Caco-2 (cell line): ENCODE results near the gene C1orf159. TPM values are rescaled to one million over a fixed set of nuclear protein-coding genes. Genes with fewer than 3 reads are reported as not detected.
A peak's percentile ranks its signal among the peaks of the same experiment; 100 is the strongest.

Experiments used
- BruUV-seq: library from RNA; stranded (reverse); fragments of 400-500 nt; replicated peaks from 2 replicates; lab custom pipeline; 2021; lab: Mats Ljungman, UMichigan
- CTCF ChIA-PET: fragments of 300-600 bp; sonication (Branson Sonifier 250); formaldehyde crosslinking; loops from one replicate; lab custom pipeline; 2022; ENCODE audit warnings: antibody characterized with exemption; lab: Charles Lee
- POLR2A ChIA-PET: fragments of 300-600 bp; sonication (Branson Sonifier 250); formaldehyde crosslinking; loops from one replicate; lab custom pipeline; 2022; ENCODE audit warnings: antibody characterized with exemption; lab: Charles Lee
- DNase-seq, 2 experiments: peaks; one replicate each; pipeline versions ENCODE4 v3.0.0 to v3.0.0-alpha.2; 2020 to 2022
- H3K27me3 ChIP-seq: replicated peaks from 2 replicates; pipeline ENCODE4 v1.6.0; 2011; ENCODE audit warnings: low read length; ENCODE audit not compliant: control insufficient read depth, insufficient read depth
- H3K36me3 ChIP-seq: 2 replicates; pipeline ENCODE4 v1.5.1; 2011; ENCODE audit warnings: low read length; ENCODE audit not compliant: control insufficient read depth, insufficient read depth
- H3K4me1 ChIP-seq: fragments of 250-450 bp; sonication (Bioruptor Pico); 2 replicates; pipeline ENCODE4 v1.5.1; 2020; ENCODE audit warnings: mild to moderate bottlenecking
- H3K4me3 ChIP-seq: 2 replicates; pipeline ENCODE4 v1.5.1; 2011; ENCODE audit warnings: low read depth, mild to moderate bottlenecking, control low read depth, low read length
- H3K9me3 ChIP-seq: fragments of 250-450 bp; sonication (Bioruptor Pico); 2 replicates; pipeline ENCODE4 v1.5.1; 2020; ENCODE audit warnings: mild to moderate bottlenecking, moderate library complexity
- H3K27ac Mint-ChIP-seq: one replicate; pipeline ENCODE4 v1.8.0; 2022; ENCODE audit warnings: mixed read lengths; ENCODE audit not compliant: unreplicated experiment
- H3K27me3 Mint-ChIP-seq: one replicate; pipeline ENCODE4 v1.8.0; 2022; ENCODE audit warnings: mixed read lengths; ENCODE audit not compliant: insufficient read depth, unreplicated experiment
- H3K36me3 Mint-ChIP-seq: one replicate; pipeline ENCODE4 v1.8.0; 2022; ENCODE audit warnings: mild to moderate bottlenecking, mixed read lengths; ENCODE audit not compliant: insufficient read depth, unreplicated experiment
- H3K4me1 Mint-ChIP-seq: one replicate; pipeline ENCODE4 v1.8.0; 2022; ENCODE audit warnings: low read depth, mixed read lengths; ENCODE audit not compliant: unreplicated experiment
- H3K4me3 Mint-ChIP-seq: one replicate; pipeline ENCODE4 v1.8.0; 2022; ENCODE audit warnings: mild to moderate bottlenecking, moderate library complexity, mixed read lengths; ENCODE audit not compliant: unreplicated experiment
- H3K9me3 Mint-ChIP-seq: one replicate; pipeline ENCODE4 v1.8.0; 2022; ENCODE audit warnings: mixed read lengths; ENCODE audit not compliant: unreplicated experiment
- CTCF ChIP-seq, 2 experiments: fragments of 200-600 bp in 1 of 2; IDR thresholded peaks; 1 replicate in 1 of 2; 2 replicates in 1 of 2; pipeline versions ENCODE4 v1.5.1 to v1.8.0; 2011 to 2022; ENCODE audit warnings: antibody characterized with exemption in 1 of 2, control low read depth in 1 of 2, inconsistent platforms in 1 of 2, low read depth in 1 of 2, low read length in 1 of 2, mild to moderate bottlenecking in 1 of 2, moderate library complexity in 1 of 2; ENCODE audit not compliant: insufficient read depth in 1 of 2, severe bottlenecking in 1 of 2, unreplicated experiment in 1 of 2
- intact Hi-C: fragments of 100-400 bp; cut with micrococcal nuclease; formaldehyde crosslinking; loops from one replicate; pipeline ENCODE4 v1.10.0; 2022; ENCODE audit not compliant: unreplicated experiment
- total RNA-seq: library from RNA; stranded (reverse); gene quantifications from 2 replicates; pipeline ENCODE4 v1.2.3, GENCODE V29; 2022

C1orf159 gene
- total RNA-seq, 1 experiment from 2014 or later = 12.9 TPM

- Histone ChIP-seq H3K4me1 (peaks cover 22% of the 10 kb centered on the region), H3K27me3 (no peaks in the 10 kb centered on the region), H3K36me3 (no peaks in the 10 kb centered on the region), H3K4me3 (no peak overlapping the region), H3K9me3 (no peaks in the 10 kb centered on the region)
- TF ChIP-seq CTCF (IDR thresholded peaks at IDR 0.05; ENCODE audit: insufficient read depth in 1 of 2, low read depth in 1 of 2, low read length in 1 of 2, severe bottlenecking in 1 of 2, unreplicated experiment in 1 of 2) = no peak
- ChIA-PET POLR2A (interaction anchor here (1.2 kb wide), 1 partner anchor 88 kb away, joined by 3 read pairs; no protein-coding TSS in a partner anchor), CTCF (interaction anchor here (0.6 kb wide), 1 partner anchor 133 kb away, joined by 3 read pairs; no protein-coding TSS in a partner anchor)
- peak in 1 of 2 experiments; percentile 22 for DNase-seq
- H3K27me3 Mint-ChIP-seq = no peaks in the 10 kb centered on the region
- intact Hi-C loops = loop anchor here (5.0 kb wide), 2 partner anchors 43 to 77 kb away; partner anchors contain the start of gene C1orf159
- peak overlapping the region; percentile 32 for H3K4me3 Mint-ChIP-seq
- H3K4me1 Mint-ChIP-seq = peaks cover 7% of the 10 kb centered on the region
- no TSS peak for BruUV-seq
- H3K27ac Mint-ChIP-seq = peak overlapping the region; percentile 69
- H3K36me3 Mint-ChIP-seq = no peaks in the 10 kb centered on the region
- no peaks in the 10 kb centered on the region for H3K9me3 Mint-ChIP-seq
Measured at GRCh38 chr1:1074631-1075147, 41.2 kb downstream of the C1orf159 start.

- peaks cover 26% of the 10 kb centered on the region for H3K4me1 ChIP-seq
- no peaks in the 10 kb centered on the region for H3K9me3 Mint-ChIP-seq
- CTCF ChIA-PET = interaction anchor here (0.6 kb wide), 1 partner anchor 133 kb away, joined by 3 read pairs; no protein-coding TSS in a partner anchor
- peak within 1 kb of the TSS; percentile 69 for H3K27ac Mint-ChIP-seq
- POLR2A ChIA-PET = interaction anchor here (1.2 kb wide), 1 partner anchor 89 kb away, joined by 3 read pairs; no protein-coding TSS in a partner anchor
- no peak for TF ChIP-seq CTCF (IDR thresholded peaks at IDR 0.05; ENCODE audit: insufficient read depth in 1 of 2, low read depth in 1 of 2, low read length in 1 of 2, severe bottlenecking in 1 of 2, unreplicated experiment in 1 of 2)
- TSS peak; percentile 45 for BruUV-seq
- peak within 1 kb of the TSS; percentile 21 for H3K4me3 ChIP-seq
- no peaks in the 10 kb centered on the region for H3K36me3 ChIP-seq
- intact Hi-C loops = loop anchor here (5.0 kb wide), 2 partner anchors 43 to 77 kb away; partner anchors contain the start of gene C1orf159
- H3K36me3 Mint-ChIP-seq = no peaks in the 10 kb centered on the region
- no peaks in the 10 kb centered on the region for H3K27me3 ChIP-seq
- H3K4me1 Mint-ChIP-seq = peaks cover 7% of the 10 kb centered on the region
- H3K4me3 Mint-ChIP-seq = peak within 1 kb of the TSS; percentile 38
- H3K27me3 Mint-ChIP-seq = no peaks in the 10 kb centered on the region
- peak; percentile 76 to 86 for DNase-seq
- no peaks in the 10 kb centered on the region for H3K9me3 ChIP-seq
Measured at GRCh38 chr1:1073743-1074587, 41.9 kb downstream of the C1orf159 start, which contains the start of gene RNF223. Gene RNF223, minus strand, starts transcription at chr1:1074306. Its CDS starts 1,740 bp downstream, at chr1:1072566.
